Heart right ventricle (tissue), 16 donors: ENCODE data around the gene ZNF3. TPM values are rescaled to one million over a fixed set of nuclear protein-coding genes. Genes with fewer than 3 reads are reported as not detected.

Experiments used
- ATAC-seq, 8 donors: fragments of 200-7000 bp; cut with Tn5 transposase; one replicate each; pipeline ENCODE4 v1.9.1; 2020; ENCODE audit warnings: mild to moderate bottlenecking in 8 of 8, moderate library complexity in 8 of 8, moderate number of reproducible peaks in 1 of 8
- DNase-seq, 2 donors: peaks; one replicate each; pipeline ENCODE4 v3.0.0-alpha.2; 2020
- H3K27ac ChIP-seq, 10 donors: fragments of 200-600 bp; sonication (generic) in 2 of 10; one replicate each; pipeline versions ENCODE4 v1.5.0 to v1.8.0; 2020 to 2022; ENCODE audit warnings: mild to moderate bottlenecking in 3 of 10
- H3K27me3 ChIP-seq, 7 donors: fragments of 200-600 bp; one replicate each; pipeline ENCODE4 v1.8.0; 2021 to 2022; ENCODE audit warnings: mild to moderate bottlenecking in 2 of 7
- H3K36me3 ChIP-seq, 9 donors: fragments of 200-600 bp; sonication (generic) in 1 of 9; one replicate each; pipeline versions ENCODE4 v1.5.0 to v1.8.0; 2020 to 2022; ENCODE audit warnings: mild to moderate bottlenecking in 2 of 9
- H3K4me1 ChIP-seq, 9 donors: fragments of 200-600 bp; sonication (generic) in 1 of 9; one replicate each; pipeline versions ENCODE4 v1.5.0 to v1.8.0; 2020 to 2022; ENCODE audit warnings: mild to moderate bottlenecking in 4 of 9
- H3K4me3 ChIP-seq, 10 donors: fragments of 200-600 bp; sonication (generic) in 2 of 10; one replicate each; pipeline versions ENCODE4 v1.5.0 to v1.8.0; 2020 to 2022; ENCODE audit warnings: mild to moderate bottlenecking in 7 of 10, moderate library complexity in 2 of 10
- H3K9me3 ChIP-seq, 11 donors: fragments of 200-600 bp in 10 of 11; sonication (generic) in 2 of 11; one replicate each; pipeline versions ENCODE4 v1.5.0 to v1.8.0; 2013 to 2022; ENCODE audit warnings: mild to moderate bottlenecking in 2 of 11, control low read depth in 1 of 11, moderate library complexity in 1 of 11
- CTCF ChIP-seq, 9 donors: fragments of 200-600 bp; sonication (generic) in 2 of 9; IDR thresholded peaks; one replicate each; pipeline versions ENCODE4 v1.5.0 to v1.8.0; 2021 to 2022; ENCODE audit warnings: antibody characterized with exemption in 9 of 9, mild to moderate bottlenecking in 5 of 9, moderate library complexity in 1 of 9
- WGBS, 2 donors: extraction: QIAGEN DNeasy Blood & Tissue Kit; methylation state at CpG; one replicate each; pipeline ENCODE4 v1.1.7; 2013; ENCODE audit warnings: inconsistent platforms in 1 of 2; 5-methylcytosine and 5-hydroxymethylcytosine counted together
- intact Hi-C, 10 donors: fragments of 100-400 bp; cut with DNase I; formaldehyde crosslinking; loops; one replicate each; pipeline versions ENCODE4 v1.11.1 to v1.14.2; 2022
- polyA plus RNA-seq, 2 donors: library from polyadenylated mRNA; stranded (reverse); fragments of 200-250 nt; gene quantifications; one replicate each; pipeline ENCODE4 v1.2.3, GENCODE V29; 2013
- total RNA-seq, 10 donors: library from RNA; stranded (reverse); fragmentation: NEBNext Ultra II Directional in 3 of 10; extraction: Animal tissue kit (Norgen Biotek cat#: 25700) in 3 of 10; gene quantifications; one replicate each; pipeline versions ENCODE4 v1.2.1 to v1.2.4, GENCODE V29; 2021 to 2023
- donor health status: Arrhythmogenic right ventricular cardiomyopathy.
- donor health status: ischemic (EF 13 %, LVEDD 7.1; RV severe dilation, severe dysfunction).
- donor health status: healthy with polysubstance abuse.
- donor health status: DM: no; HTN: yes; CAD: no.
- donor health status: DM: no; HTN: no; CAD: no.
- donor health status: ischemic (EF 25% LVEDD 6.9; RV normal size, moderate dysfunction).
- donor health status: ischemic (EF 25% LVEDD 5.7; RV mildly dilated, moderate dysfunction).
- donor health status: healthy.
- donor health status: DM: yes; HTN: yes; CAD: no.
- donor health status: Ischemic cardiomyopathy.
- donor health status: ischemic (EF 35%, LVEDD 5.7; RV mildly dilated, moderate dysfunction).
- donor health status: nonischemic (EF 11% LVEDD 7.7; RV severe dilation, severe dysfunction).
- donor health status: DM: yes; HTN: yes; CAD: no.
- donor health status: PGD.
- donor health status: ischemic (EF 29% LVEDD 5.4; RV normal size, mild dysfunction).
- donor health status: nonischemic (EF 23%, LVEDD 6.1; RV moderate dilation, normal function).

The ZNF3 gene
- total and polyA plus RNA-seq, 12 donors = 9.0 to 17.8 (median 15.3) TPM

- H3K36me3 ChIP-seq = peaks cover 0 to 100% (median 41%) of the 10 kb centered on the region in 9 donors
- no peak overlapping the region for H3K4me3 ChIP-seq
- peaks cover 0 to 4% (median 0%) of the 10 kb centered on the region in 9 donors for H3K4me1 ChIP-seq
- no peak overlapping the region for H3K27ac ChIP-seq
- no peaks in the 10 kb centered on the region for H3K9me3 ChIP-seq
- no peak for ATAC-seq
- DNase-seq = no peak
- intact Hi-C loops = no loop called here
- no peaks in the 10 kb centered on the region for H3K27me3 ChIP-seq
- 96 to 98% methylated on average over 6 of the region's 6 CpGs for WGBS, 2 donors
- TF ChIP-seq CTCF (IDR thresholded peaks at IDR 0.05) = no peak
Observed at GRCh38 chr7:100033526-100033925, 48.0 kb downstream of the ZNF3 start.

DNA sequence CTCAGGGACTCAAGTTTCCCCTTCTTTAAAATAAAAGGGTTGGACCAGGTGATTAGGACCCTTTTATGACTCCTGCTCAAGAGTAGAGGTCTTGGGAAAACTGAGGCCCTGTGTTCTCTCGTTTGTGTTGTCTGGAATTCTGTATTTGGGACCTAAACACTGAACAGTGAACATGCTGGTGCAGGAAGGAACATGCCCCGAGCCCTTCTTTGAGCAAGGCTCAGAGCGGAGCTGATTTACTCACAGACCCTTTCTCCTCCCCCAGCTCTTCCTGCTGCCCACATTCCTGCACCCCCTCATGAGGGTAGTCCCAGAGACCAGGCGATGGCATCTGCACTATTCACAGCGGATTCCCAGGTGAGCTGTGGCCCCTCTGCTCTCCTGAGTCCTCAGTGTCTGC lies 51.9 kb downstream of the ZNF3 start:
- Histone ChIP-seq H3K27ac (no peak overlapping the region), H3K4me3 (no peak overlapping the region), H3K27me3 (no peaks in the 10 kb centered on the region), H3K36me3 (peaks cover 0 to 100% (median 71%) of the 10 kb centered on the region in 9 donors), H3K4me1 (no peaks in the 10 kb centered on the region), H3K9me3 (no peaks in the 10 kb centered on the region)
- intact Hi-C loops = loop anchor here in 1 of 10 donors (10.0 kb wide), 1 partner anchor 225 kb away; no protein-coding TSS in a partner anchor
- 90 to 92% methylated on average over 5 of the region's 5 CpGs for WGBS, 2 donors
- TF ChIP-seq CTCF (IDR thresholded peaks at IDR 0.05) = no peak
- DNase-seq = no peak
- no peak for ATAC-seq

DNA sequence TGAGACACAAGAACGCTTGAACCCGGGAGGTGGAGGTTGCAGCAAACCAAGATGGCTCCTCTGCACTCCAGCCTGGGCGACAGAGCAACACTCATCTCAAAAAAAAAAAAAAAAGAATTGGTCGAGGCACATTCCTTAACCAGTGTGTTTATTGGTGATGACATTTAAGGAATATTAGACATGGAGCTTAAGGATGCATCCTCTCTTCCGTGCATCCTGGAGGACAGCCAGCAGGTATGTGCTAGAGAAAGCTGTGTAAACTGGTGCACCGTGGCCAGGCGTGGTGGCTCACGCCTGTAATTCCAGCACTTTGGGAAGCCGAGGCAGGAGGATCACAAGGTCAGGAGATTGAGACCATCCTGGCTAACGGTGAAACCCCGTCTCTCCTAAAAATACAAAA lies 54.3 kb downstream of the ZNF3 start:
- no peak for DNase-seq
- Histone ChIP-seq H3K36me3 (peaks cover 0 to 100% (median 68%) of the 10 kb centered on the region in 9 donors), H3K9me3 (no peaks in the 10 kb centered on the region), H3K4me3 (no peak overlapping the region), H3K4me1 (no peaks in the 10 kb centered on the region), H3K27ac (no peak overlapping the region), H3K27me3 (no peaks in the 10 kb centered on the region)
- 87 to 93% methylated on average over 11 of the region's 11 CpGs for WGBS, 2 donors
- intact Hi-C loops = loop anchor here in 1 of 10 donors (10.0 kb wide), 1 partner anchor 222 kb away; no protein-coding TSS in a partner anchor
- no peak for ATAC-seq
- TF ChIP-seq CTCF (IDR thresholded peaks at IDR 0.05) = no peak

DNA sequence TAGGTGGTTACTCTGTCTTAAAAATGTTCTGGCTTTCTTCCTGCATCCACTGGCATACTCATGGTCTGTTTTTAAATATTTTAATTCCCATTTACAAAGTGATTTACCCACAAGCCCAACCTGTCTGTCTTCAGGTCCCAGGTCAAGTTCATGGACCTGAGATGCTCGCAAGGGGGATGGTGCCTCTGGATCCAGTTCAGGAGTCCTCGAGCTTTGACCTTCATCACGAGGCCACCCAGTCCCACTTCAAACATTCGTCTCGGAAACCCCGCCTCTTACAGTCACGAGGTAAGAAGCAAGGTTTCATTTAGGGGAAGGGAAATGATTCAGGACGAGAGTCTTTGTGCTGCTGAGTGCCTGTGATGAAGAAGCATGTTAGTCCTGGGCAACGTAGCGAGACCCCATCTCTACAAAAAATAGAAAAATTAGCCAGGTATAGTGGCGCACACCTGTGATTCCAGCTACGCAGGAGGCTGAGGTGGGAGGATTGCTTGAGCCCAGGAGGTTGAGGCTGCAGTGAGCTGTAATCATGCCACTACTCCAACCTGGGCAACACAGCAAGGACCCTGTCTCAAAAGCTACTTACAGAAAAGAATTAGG lies 57.4 kb downstream of the ZNF3 start:
- ATAC-seq = no peak
- H3K9me3 ChIP-seq = no peaks in the 10 kb centered on the region
- peaks cover 0 to 87% (median 49%) of the 10 kb centered on the region in 9 donors for H3K36me3 ChIP-seq
- H3K27me3 ChIP-seq = no peaks in the 10 kb centered on the region
- H3K27ac ChIP-seq = no peak overlapping the region
- no peak overlapping the region for H3K4me3 ChIP-seq
- no peak for DNase-seq
- TF ChIP-seq CTCF (IDR thresholded peaks at IDR 0.05) = no peak
- intact Hi-C loops = loop anchor here in 1 of 10 donors (10.0 kb wide), 1 partner anchor 219 kb away; no protein-coding TSS in a partner anchor
- H3K4me1 ChIP-seq = peaks cover 0 to 25% (median 11%) of the 10 kb centered on the region in 9 donors
- 81 to 85% methylated on average over 12 of the region's 12 CpGs for WGBS, 2 donors
